ENCODE results near the gene PRKCQ.

DNA sequence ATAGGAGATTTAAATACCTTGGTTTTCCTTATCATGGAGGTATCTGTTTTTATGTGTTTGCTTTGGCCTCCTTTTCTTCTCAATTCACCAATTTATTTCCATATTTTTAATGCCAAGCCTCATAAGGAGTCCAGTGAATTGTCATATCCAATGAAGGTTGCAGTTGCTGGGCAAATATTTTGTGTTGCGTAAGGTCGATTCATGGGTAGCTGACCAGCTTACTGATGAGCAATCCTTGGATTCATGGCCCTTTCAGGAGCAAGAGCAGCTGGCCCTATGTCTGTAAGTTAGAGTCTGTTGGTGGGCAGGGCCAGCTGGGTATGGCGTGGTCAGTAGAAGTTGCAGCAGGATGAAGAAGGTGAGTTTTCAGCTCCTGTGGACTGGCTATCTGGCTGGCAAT lies 194.4 kb downstream of the PRKCQ start:
- TF ChIP-seq TARDBP (IDR thresholded peaks at IDR 0.05) (no peak), HDGF (IDR thresholded peaks at IDR 0.05; ENCODE audit: borderline replicate concordance) (no peak), ELF4 (IDR thresholded peaks at IDR 0.05) (no peak)
- TF ChIP-seq, protein P1, sequence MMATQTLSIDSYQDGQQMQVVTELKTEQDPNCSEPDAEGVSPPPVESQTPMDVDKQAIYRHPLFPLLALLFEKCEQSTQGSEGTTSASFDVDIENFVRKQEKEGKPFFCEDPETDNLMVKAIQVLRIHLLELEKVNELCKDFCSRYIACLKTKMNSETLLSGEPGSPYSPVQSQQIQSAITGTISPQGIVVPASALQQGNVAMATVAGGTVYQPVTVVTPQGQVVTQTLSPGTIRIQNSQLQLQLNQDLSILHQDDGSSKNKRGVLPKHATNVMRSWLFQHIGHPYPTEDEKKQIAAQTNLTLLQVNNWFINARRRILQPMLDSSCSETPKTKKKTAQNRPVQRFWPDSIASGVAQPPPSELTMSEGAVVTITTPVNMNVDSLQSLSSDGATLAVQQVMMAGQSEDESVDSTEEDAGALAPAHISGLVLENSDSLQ (IDR thresholded peaks at IDR 0.05) = no peak

Measured in HEK293T (cell line).